Neural cell (in vitro differentiated cells): ENCODE data around the gene RNF213.

ENCODE experiments used
- CTCF ChIP-seq: fragments of 450-650 bp; IDR thresholded peaks from 2 replicates; pipeline ENCODE4 v1.5.1; 2014; ENCODE audit warnings: antibody characterized with exemption, mild to moderate bottlenecking, moderate library complexity; ENCODE audit not compliant: poor library complexity, severe bottlenecking
- EZH2 ChIP-seq: fragments of 200-600, 300-800 bp; shearing (Covaris generic), sonication (generic); IDR thresholded peaks from 2 replicates; pipeline ENCODE4 v1.6.1; 2014; ENCODE audit warnings: antibody characterized with exemption, low read length, borderline replicate concordance, mild to moderate bottlenecking; ENCODE audit not compliant: insufficient read depth, poor library complexity, severe bottlenecking
- POLR2AphosphoS5 ChIP-seq: IDR thresholded peaks from 2 replicates; pipeline ENCODE4 v1.6.1; 2012
- REST ChIP-seq: IDR thresholded peaks from 2 replicates; pipeline ENCODE4 v1.6.1; 2012; ENCODE audit warnings: borderline replicate concordance

- TF ChIP-seq POLR2AphosphoS5 = no peak
- no peak for TF ChIP-seq CTCF
- no peak for TF ChIP-seq REST
- no peak for TF ChIP-seq EZH2
These were observed 4.8 kb downstream of the RNF213 start for GRCh38 chr17:80265205-80266068.
